Endodermal cell (in vitro differentiated cells): ENCODE results near the gene AMER3. TPM values are rescaled to one million over a fixed set of nuclear protein-coding genes. Genes with fewer than 3 reads are reported as not detected.

Experiments
- DNase-seq: peaks from one replicate; pipeline ENCODE4 v3.0.0-alpha.2; 2017
- H3K27ac ChIP-seq: 2 replicates; pipeline ENCODE4 v1.5.1; 2013; ENCODE audit warnings: mild to moderate bottlenecking, low read depth, low read length, moderate library complexity
- H3K27me3 ChIP-seq: 2 replicates; pipeline ENCODE4 v1.6.1; 2013; ENCODE audit warnings: mild to moderate bottlenecking, low read length, moderate library complexity; ENCODE audit not compliant: insufficient read depth, control insufficient read depth, poor library complexity, severe bottlenecking
- H3K36me3 ChIP-seq: 2 replicates; pipeline ENCODE4 v1.7.0; 2013; ENCODE audit warnings: mild to moderate bottlenecking, low read length, moderate library complexity; ENCODE audit not compliant: control insufficient read depth, insufficient read depth
- H3K4me1 ChIP-seq: one replicate; pipeline ENCODE4 v1.7.0; 2013; ENCODE audit warnings: low read length; ENCODE audit not compliant: control insufficient read depth, insufficient read depth
- H3K4me3 ChIP-seq: 2 replicates; pipeline ENCODE4 v1.5.1; 2013; ENCODE audit warnings: mild to moderate bottlenecking, low read length, moderate library complexity
- H3K9ac ChIP-seq: 2 replicates; pipeline ENCODE4 v1.6.1; 2013; ENCODE audit warnings: mild to moderate bottlenecking, low read length, moderate library complexity; ENCODE audit not compliant: poor library complexity, severe bottlenecking; ENCODE audit errors: extremely low read depth
- H3K9me3 ChIP-seq: 2 replicates; pipeline ENCODE4 v1.6.1; 2013; ENCODE audit warnings: mild to moderate bottlenecking, low read length, moderate library complexity; ENCODE audit not compliant: control insufficient read depth
- H3K27ac Mint-ChIP-seq: 2 replicates; pipeline ENCODE4 v1.8.0; 2020; ENCODE audit warnings: mixed read lengths
- H3K27me3 Mint-ChIP-seq: 2 replicates; pipeline ENCODE4 v1.8.0; 2021; ENCODE audit warnings: mild to moderate bottlenecking, mixed read lengths; ENCODE audit not compliant: insufficient read depth
- H3K36me3 Mint-ChIP-seq: 2 replicates; pipeline ENCODE4 v1.8.0; 2020; ENCODE audit warnings: low read depth, mixed read lengths
- H3K4me1 Mint-ChIP-seq: 2 replicates; pipeline ENCODE4 v1.8.0; 2020; ENCODE audit warnings: mixed read lengths
- H3K4me3 Mint-ChIP-seq: 2 replicates; pipeline ENCODE4 v1.8.0; 2020; ENCODE audit warnings: mild to moderate bottlenecking, moderate library complexity, mixed read lengths
- H3K9me3 Mint-ChIP-seq: 2 replicates; pipeline ENCODE4 v1.8.0; 2020; ENCODE audit warnings: mild to moderate bottlenecking, mixed read lengths
- CTCF ChIP-seq: fragments of 200-600 bp; sonication (generic); conservative IDR thresholded peaks from 2 replicates; pipeline ENCODE4 v1.5.0; 2021; ENCODE audit warnings: antibody characterized with exemption, mild to moderate bottlenecking
- WGBS, 2 experiments: methylation state at CpG; one replicate each; pipeline versions ENCODE4 v1.1.5 to v1.1.7; 2013; ENCODE audit warnings: missing lambda C conversion rate in 2 of 2, mixed read lengths in 1 of 2; ENCODE audit not compliant: insufficient coverage in 1 of 2, insufficient read length in 1 of 2; 5-methylcytosine and 5-hydroxymethylcytosine counted together
- total RNA-seq, 2 donors: library from RNA; stranded (reverse); fragmentation: NEBNext Ultra II Directional in 1 of 2; extraction: Animal tissue kit (Norgen Biotek cat#: 25700) in 1 of 2; gene quantifications; 2 replicates in 1 of 2; 3 replicates in 1 of 2; pipeline ENCODE4 v1.2.1, GENCODE V29; 2021

AMER3 gene
- total RNA-seq, 2 donors from 2014 or later = 0.91 to 2.3 TPM

- H3K36me3 ChIP-seq = no peaks in the 10 kb centered on the region
- no peaks in the 10 kb centered on the region for H3K4me1 Mint-ChIP-seq
- no peaks in the 10 kb centered on the region for H3K27me3 ChIP-seq
- H3K9ac ChIP-seq = no peak overlapping the region
- no peak for DNase-seq
- H3K4me3 ChIP-seq = no peak overlapping the region
- H3K27me3 Mint-ChIP-seq = peaks cover 17% of the 10 kb centered on the region
- no peak overlapping the region for H3K27ac ChIP-seq
- H3K4me1 ChIP-seq = no peaks in the 10 kb centered on the region
- no peak overlapping the region for H3K27ac Mint-ChIP-seq
- peaks cover 10% of the 10 kb centered on the region for H3K9me3 ChIP-seq
- no peaks in the 10 kb centered on the region for H3K36me3 Mint-ChIP-seq
- TF ChIP-seq CTCF = no peak
- H3K9me3 Mint-ChIP-seq = peaks cover 18% of the 10 kb centered on the region
- WGBS, 2 experiments = 87% methylated on average over 3 of the region's 3 CpGs; no CpG with 5 or more reads in 1 of the 2 experiments
- H3K4me3 Mint-ChIP-seq = no peak overlapping the region
Measured at GRCh38 chr2:130720528-130720927, 34.8 kb upstream of the AMER3 start.

GRCh38 chr2:130724455-130724854 lies 30.9 kb upstream of the AMER3 start:
- Histone ChIP-seq H3K4me1 (no peaks in the 10 kb centered on the region), H3K27ac (no peak overlapping the region), H3K27me3 (peaks cover 8% of the 10 kb centered on the region), H3K36me3 (no peaks in the 10 kb centered on the region), H3K9ac (no peak overlapping the region), H3K4me3 (no peak overlapping the region), H3K9me3 (peaks cover 10% of the 10 kb centered on the region)
- Mint-ChIP-seq H3K27me3 (peaks cover 31% of the 10 kb centered on the region), H3K4me3 (no peak overlapping the region), H3K4me1 (peaks cover 11% of the 10 kb centered on the region), H3K36me3 (no peaks in the 10 kb centered on the region), H3K9me3 (peaks cover 18% of the 10 kb centered on the region), H3K27ac (no peak overlapping the region)
- no peak for TF ChIP-seq CTCF
- DNase-seq = no peak
- WGBS, 2 experiments = 89 to 91% methylated on average over 2 of the region's 2 CpGs

GRCh38 chr2:130726614-130727180 lies 28.6 kb upstream of the AMER3 start:
- Histone ChIP-seq H3K9ac (peak overlapping the region; percentile 32), H3K4me1 (no peaks in the 10 kb centered on the region), H3K4me3 (peak overlapping the region; percentile 75), H3K27ac (no peak overlapping the region), H3K27me3 (peaks cover 8% of the 10 kb centered on the region), H3K36me3 (no peaks in the 10 kb centered on the region), H3K9me3 (peaks cover 10% of the 10 kb centered on the region)
- no peak for TF ChIP-seq CTCF
- Mint-ChIP-seq H3K9me3 (peaks cover 12% of the 10 kb centered on the region), H3K4me3 (peak overlapping the region; percentile 67), H3K27me3 (peaks cover 28% of the 10 kb centered on the region), H3K4me1 (peaks cover 11% of the 10 kb centered on the region), H3K36me3 (no peaks in the 10 kb centered on the region), H3K27ac (no peak overlapping the region)
- no peak for DNase-seq
- WGBS, 2 experiments = 52 to 59% methylated on average over 13 to 20 of the region's 20 CpGs
